WTC11 (cell line): ENCODE results near the gene FOXP1. TPM values are rescaled to one million over a fixed set of nuclear protein-coding genes. Genes with fewer than 3 reads are reported as not detected.
A peak's percentile ranks its signal among the peaks of the same experiment; 100 is the strongest.

Experiments
- ATAC-seq: fragments of 200-7000 bp; cut with Tn5 transposase; 2 replicates; pipeline ENCODE4 v1.10.0; 2021; ENCODE audit warnings: mild to moderate bottlenecking, moderate library complexity
- CTCF ChIA-PET: fragments of 300-600 bp; sonication (Branson Sonifier 250); formaldehyde crosslinking; loops from one replicate; lab custom pipeline; 2021; ENCODE audit warnings: antibody characterized with exemption; lab: Charles Lee
- POLR2A ChIA-PET: fragments of 350-600 bp; sonication (Branson Sonifier 250); formaldehyde crosslinking; loops from one replicate; lab custom pipeline; 2021; ENCODE audit warnings: antibody characterized with exemption; lab: Charles Lee
- DNase-seq: peaks from one replicate; pipeline ENCODE4 v3.0.0; 2021; ENCODE audit warnings: low spot score
- H3K27ac Mint-ChIP-seq: 2 replicates; pipeline ENCODE4 v1.8.0; 2021; ENCODE audit warnings: mixed read lengths
- H3K27me3 Mint-ChIP-seq: 2 replicates; pipeline ENCODE4 v1.8.0; 2021; ENCODE audit warnings: low read depth, mild to moderate bottlenecking, moderate library complexity, mixed read lengths
- H3K36me3 Mint-ChIP-seq: 2 replicates; pipeline ENCODE4 v1.8.0; 2021; ENCODE audit warnings: mixed read lengths
- H3K4me1 Mint-ChIP-seq: 2 replicates; pipeline ENCODE4 v1.8.0; 2022; ENCODE audit warnings: mixed read lengths
- H3K4me3 Mint-ChIP-seq: 2 replicates; pipeline ENCODE4 v1.8.0; 2021; ENCODE audit warnings: mild to moderate bottlenecking, moderate library complexity, mixed read lengths
- H3K9me3 Mint-ChIP-seq: 2 replicates; pipeline ENCODE4 v1.8.0; 2021; ENCODE audit warnings: mixed read lengths
- AFF4 ChIP-seq: sonication (generic); formaldehyde crosslinking; IDR thresholded peaks from 2 replicates; pipeline ENCODE4 v1.8.1; 2023; ENCODE audit warnings: mild to moderate bottlenecking, missing genetic modification reagents, borderline replicate concordance
- ATF2 ChIP-seq: sonication (generic); formaldehyde crosslinking; IDR thresholded peaks from 2 replicates; pipeline ENCODE4 v1.8.1; 2022; ENCODE audit warnings: low read depth, missing genetic modification reagents, borderline replicate concordance
- ERG ChIP-seq: fragments of 250-450 bp; sonication (Bioruptor Pico); IDR thresholded peaks from 2 replicates; pipeline ENCODE4 v1.8.0; 2021; ENCODE audit warnings: mild to moderate bottlenecking
- FOXJ3 ChIP-seq: sonication (generic); formaldehyde crosslinking; IDR thresholded peaks from 2 replicates; pipeline ENCODE4 v1.9.0; 2021; ENCODE audit warnings: missing genetic modification reagents, mild to moderate bottlenecking, borderline replicate concordance
- GABPB1 ChIP-seq: sonication (generic); formaldehyde crosslinking; IDR thresholded peaks from 2 replicates; pipeline ENCODE4 v1.8.1; 2023; ENCODE audit warnings: mild to moderate bottlenecking, missing genetic modification reagents
- HMGXB4 ChIP-seq: sonication (generic); formaldehyde crosslinking; IDR thresholded peaks from 2 replicates; pipeline ENCODE4 v1.8.1; 2023; ENCODE audit warnings: mild to moderate bottlenecking, moderate library complexity, missing genetic modification reagents
- IRF2 ChIP-seq: sonication (generic); formaldehyde crosslinking; IDR thresholded peaks from 2 replicates; pipeline ENCODE4 v1.8.0; 2022; ENCODE audit warnings: low read depth, missing genetic modification reagents, borderline replicate concordance
- JAZF1 ChIP-seq: fragments of 250-450 bp; sonication (Bioruptor Pico); IDR thresholded peaks from 2 replicates; pipeline ENCODE4 v1.9.0; 2021; ENCODE audit warnings: moderate library complexity, mild to moderate bottlenecking, inconsistent platforms
- MAX ChIP-seq: sonication (generic); formaldehyde crosslinking; IDR thresholded peaks from 2 replicates; pipeline ENCODE4 v1.8.0; 2022; ENCODE audit warnings: mild to moderate bottlenecking, missing genetic modification reagents
- MYBL2 ChIP-seq: sonication (generic); formaldehyde crosslinking; IDR thresholded peaks from 2 replicates; pipeline ENCODE4 v1.8.1; 2023; ENCODE audit warnings: mild to moderate bottlenecking, moderate library complexity, missing genetic modification reagents
- NR1H2 ChIP-seq: sonication (generic); formaldehyde crosslinking; IDR thresholded peaks from 2 replicates; pipeline ENCODE4 v1.9.0; 2021; ENCODE audit warnings: mild to moderate bottlenecking, moderate library complexity, missing genetic modification reagents
- PREB ChIP-seq: sonication (generic); formaldehyde crosslinking; IDR thresholded peaks from 2 replicates; pipeline ENCODE4 v1.8.1; 2022; ENCODE audit warnings: mild to moderate bottlenecking, missing genetic modification reagents, moderate library complexity, borderline replicate concordance
- SMAD4 ChIP-seq: sonication (generic); formaldehyde crosslinking; IDR thresholded peaks from 2 replicates; pipeline ENCODE4 v1.8.0; 2022; ENCODE audit warnings: mild to moderate bottlenecking, missing genetic modification reagents
- TEAD4 ChIP-seq: sonication (generic); formaldehyde crosslinking; IDR thresholded peaks from 2 replicates; pipeline ENCODE4 v1.8.0; 2022; ENCODE audit warnings: mild to moderate bottlenecking, missing genetic modification reagents
- ZBTB43 ChIP-seq: sonication (generic); formaldehyde crosslinking; IDR thresholded peaks from 2 replicates; pipeline ENCODE4 v1.8.1; 2023; ENCODE audit warnings: mild to moderate bottlenecking, missing genetic modification reagents
- ZMAT4 ChIP-seq: fragments of 250-450 bp; sonication (Bioruptor Pico); IDR thresholded peaks from 2 replicates; pipeline ENCODE4 v1.9.0; 2021; ENCODE audit warnings: mild to moderate bottlenecking
- ZNF263 ChIP-seq: sonication (generic); formaldehyde crosslinking; IDR thresholded peaks from 2 replicates; pipeline ENCODE4 v1.8.1; 2022; ENCODE audit warnings: low read depth, mild to moderate bottlenecking, moderate library complexity, missing genetic modification reagents
- total RNA-seq: library from RNA; stranded (reverse); gene quantifications from 3 replicates; pipeline ENCODE4 v1.2.3, GENCODE V29; 2021

Gene FOXP1
- total RNA-seq, 1 experiment from 2014 or later = 25.8 TPM

GRCh38 chr3:71562938-71563337 is 20.6 kb downstream of the FOXP1 start (continued):
- TF ChIP-seq SMAD4 (CRISPR knock-in tag) = no peak

- ChIA-PET POLR2A (no interaction called here), CTCF (no interaction called here)
- Mint-ChIP-seq H3K9me3 (peaks cover 10% of the 10 kb centered on the region), H3K36me3 (peaks cover 6% of the 10 kb centered on the region), H3K27ac (no peak overlapping the region), H3K27me3 (no peaks in the 10 kb centered on the region), H3K4me3 (no peak overlapping the region), H3K4me1 (0 out of 2 replicates have a peak, but pooled peaks cover 3% of the 10 kb centered on the region)
- TF ChIP-seq ATF2 (no peak), ERG (no peak), ZMAT4 (CRISPR knock-in tag) (no peak), MAX (CRISPR knock-in tag) (no peak)
- ATAC-seq (no peak), DNase-seq (no peak)
Observed at GRCh38 chr3:71560665-71561064, 22.9 kb downstream of the FOXP1 start.

GRCh38 chr3:71559578-71560162 is 23.9 kb downstream of the FOXP1 start:
- ChIA-PET POLR2A (no interaction called here), CTCF (no interaction called here)
- ATAC-seq = no peak
- peaks cover 6% of the 10 kb centered on the region for H3K36me3 Mint-ChIP-seq
- no peak for DNase-seq
- H3K4me3 Mint-ChIP-seq = no peak overlapping the region
- 0 out of 2 replicates have a peak, but pooled peaks cover 3% of the 10 kb centered on the region for H3K4me1 Mint-ChIP-seq
- no peak for TF ChIP-seq ZNF263 (CRISPR knock-in tag)
- TF ChIP-seq GABPB1 (CRISPR knock-in tag) = peak; percentile 93
- peaks cover 10% of the 10 kb centered on the region for H3K9me3 Mint-ChIP-seq
- H3K27ac Mint-ChIP-seq = no peak overlapping the region
- no peaks in the 10 kb centered on the region for H3K27me3 Mint-ChIP-seq

- ChIA-PET POLR2A (no interaction called here), CTCF (no interaction called here)
- ATAC-seq = no peak
- 0 out of 2 replicates have a peak, but pooled peaks cover 3% of the 10 kb centered on the region for H3K4me1 Mint-ChIP-seq
- peaks cover 10% of the 10 kb centered on the region for H3K9me3 Mint-ChIP-seq
- no peaks in the 10 kb centered on the region for H3K27me3 Mint-ChIP-seq
- H3K27ac Mint-ChIP-seq = no peak overlapping the region
- H3K36me3 Mint-ChIP-seq = peaks cover 6% of the 10 kb centered on the region
- no peak overlapping the region for H3K4me3 Mint-ChIP-seq
- no peak for DNase-seq
- TF ChIP-seq HMGXB4 (CRISPR knock-in tag) (no peak), JAZF1 (CRISPR knock-in tag) (no peak), IRF2 (CRISPR knock-in tag) (no peak), ZNF263 (CRISPR knock-in tag) (no peak), ZBTB43 (CRISPR knock-in tag) (no peak), NR1H2 (no peak), FOXJ3 (CRISPR knock-in tag) (no peak), ZMAT4 (CRISPR knock-in tag) (no peak), PREB (CRISPR knock-in tag) (no peak), SMAD4 (CRISPR knock-in tag) (no peak), MYBL2 (CRISPR knock-in tag) (no peak), AFF4 (CRISPR knock-in tag) (no peak), TEAD4 (CRISPR knock-in tag) (no peak)
Observed at GRCh38 chr3:71559021-71559420, 24.5 kb downstream of the FOXP1 start.
